GM20000 (cell line): ENCODE data around the gene SLCO6A1.

Experiments
- DNase-seq: peaks from one replicate; pipeline ENCODE4 v3.0.0; 2012; ENCODE audit warnings: low spot score
- TF ChIP-seq, protein P1 (sequence below): IDR thresholded peaks from 2 replicates; pipeline ENCODE4 v1.5.1; 2012; ENCODE audit warnings: mild to moderate bottlenecking, control low read depth; ENCODE audit errors: extremely low read depth, missing control alignments

SLCO6A1 gene

GRCh38 chr5:102380174-102380573 is 118.6 kb downstream of the SLCO6A1 start:
- TF ChIP-seq, protein P1, sequence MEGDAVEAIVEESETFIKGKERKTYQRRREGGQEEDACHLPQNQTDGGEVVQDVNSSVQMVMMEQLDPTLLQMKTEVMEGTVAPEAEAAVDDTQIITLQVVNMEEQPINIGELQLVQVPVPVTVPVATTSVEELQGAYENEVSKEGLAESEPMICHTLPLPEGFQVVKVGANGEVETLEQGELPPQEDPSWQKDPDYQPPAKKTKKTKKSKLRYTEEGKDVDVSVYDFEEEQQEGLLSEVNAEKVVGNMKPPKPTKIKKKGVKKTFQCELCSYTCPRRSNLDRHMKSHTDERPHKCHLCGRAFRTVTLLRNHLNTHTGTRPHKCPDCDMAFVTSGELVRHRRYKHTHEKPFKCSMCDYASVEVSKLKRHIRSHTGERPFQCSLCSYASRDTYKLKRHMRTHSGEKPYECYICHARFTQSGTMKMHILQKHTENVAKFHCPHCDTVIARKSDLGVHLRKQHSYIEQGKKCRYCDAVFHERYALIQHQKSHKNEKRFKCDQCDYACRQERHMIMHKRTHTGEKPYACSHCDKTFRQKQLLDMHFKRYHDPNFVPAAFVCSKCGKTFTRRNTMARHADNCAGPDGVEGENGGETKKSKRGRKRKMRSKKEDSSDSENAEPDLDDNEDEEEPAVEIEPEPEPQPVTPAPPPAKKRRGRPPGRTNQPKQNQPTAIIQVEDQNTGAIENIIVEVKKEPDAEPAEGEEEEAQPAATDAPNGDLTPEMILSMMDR: no peak

GRCh38 chr5:102375876-102376275 is 122.9 kb downstream of the SLCO6A1 start:
- TF ChIP-seq, protein P1: no peak
- DNase-seq: no peak

More at GRCh38 chr5:102380174-102380573, 118.6 kb downstream of the SLCO6A1 start:
- no peak for DNase-seq

GRCh38 chr5:102375272-102375671 is 123.5 kb downstream of the SLCO6A1 start:
- TF ChIP-seq, protein P1: no peak
- DNase-seq: no peak

GRCh38 chr5:102368392-102368791 is 130.4 kb downstream of the SLCO6A1 start:
- TF ChIP-seq, protein P1: no peak
- DNase-seq: no peak

- no peak for DNase-seq
- TF ChIP-seq, protein P1: no peak
Measured at GRCh38 chr5:102341681-102342288, 157.0 kb downstream of the SLCO6A1 start.

DNA sequence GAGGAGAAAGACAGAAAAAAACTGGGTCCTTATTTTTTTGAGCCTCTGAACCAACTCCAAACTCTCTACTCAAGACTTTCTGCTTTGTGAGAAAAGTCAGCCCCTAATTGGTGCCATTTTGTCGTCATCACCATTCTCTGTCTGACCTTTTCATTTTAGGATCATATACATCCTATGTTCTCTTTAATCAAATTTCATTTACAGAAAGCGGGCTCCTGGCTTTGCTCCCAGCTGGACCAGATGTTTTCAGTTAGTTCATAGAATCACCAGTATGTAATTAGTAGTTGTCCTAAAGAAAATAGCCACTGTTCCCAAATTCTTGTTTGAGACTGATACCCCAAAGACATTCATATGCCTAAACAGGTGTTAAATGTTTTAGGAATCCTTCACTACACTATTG is 174.1 kb downstream of the SLCO6A1 start:
- TF ChIP-seq, protein P1: no peak
- DNase-seq: no peak
